Ishikawa (cell line): ENCODE results near the gene PDCD6IP.

ENCODE experiments used
- CEBPB ChIP-seq: IDR thresholded peaks from 2 replicates; pipeline ENCODE4 v1.6.1; 2012
- CREB1 ChIP-seq: IDR thresholded peaks from 2 replicates; pipeline ENCODE4 v1.6.1; 2012; ENCODE audit warnings: low read depth
- EGR1 ChIP-seq: IDR thresholded peaks from 2 replicates; pipeline ENCODE4 v1.6.1; 2012
- EP300 ChIP-seq: IDR thresholded peaks from 2 replicates; pipeline ENCODE4 v1.6.1; 2012; ENCODE audit warnings: borderline replicate concordance
- FOXM1 ChIP-seq: IDR thresholded peaks from 2 replicates; pipeline ENCODE4 v1.6.1; 2012; ENCODE audit warnings: low read depth, borderline replicate concordance
- MAX ChIP-seq: IDR thresholded peaks from 2 replicates; pipeline ENCODE4 v1.6.1; 2012
- NFIC ChIP-seq: IDR thresholded peaks from 2 replicates; pipeline ENCODE4 v1.6.1; 2012
- RAD21 ChIP-seq: IDR thresholded peaks from 2 replicates; pipeline ENCODE4 v1.6.1; 2012; ENCODE audit warnings: low read depth
- REST ChIP-seq: IDR thresholded peaks from 2 replicates; pipeline ENCODE4 v1.6.1; 2012; ENCODE audit warnings: low read depth, mild to moderate bottlenecking
- TAF1 ChIP-seq: IDR thresholded peaks from 2 replicates; pipeline ENCODE4 v1.6.1; 2012; ENCODE audit warnings: low read depth, mild to moderate bottlenecking
- TCF12 ChIP-seq: IDR thresholded peaks from 2 replicates; pipeline ENCODE4 v1.6.1; 2012; ENCODE audit warnings: low read depth
- TEAD4 ChIP-seq: IDR thresholded peaks from 2 replicates; pipeline ENCODE4 v1.6.1; 2012
- USF1 ChIP-seq: IDR thresholded peaks from 2 replicates; pipeline ENCODE4 v1.6.1; 2012
- YY1 ChIP-seq: IDR thresholded peaks from 2 replicates; pipeline ENCODE4 v1.6.1; 2012; ENCODE audit warnings: low read depth
- ZBTB7A ChIP-seq: IDR thresholded peaks from 2 replicates; pipeline ENCODE4 v1.6.1; 2012; ENCODE audit warnings: low read depth

Gene PDCD6IP

GRCh38 chr3:33910031-33910430 is 111.6 kb downstream of the PDCD6IP start:
- TF ChIP-seq REST = no peak
- no peak for TF ChIP-seq EP300
- TF ChIP-seq FOXM1 = no peak
- TF ChIP-seq EGR1 = no peak
- no peak for TF ChIP-seq CREB1
- TF ChIP-seq TAF1 = no peak

- TF ChIP-seq NFIC (no peak), USF1 (no peak), EGR1 (no peak), ZBTB7A (no peak), RAD21 (no peak), TEAD4 (no peak), CEBPB (no peak), REST (no peak), EP300 (no peak), FOXM1 (no peak), MAX (no peak), YY1 (no peak), CREB1 (no peak), TAF1 (no peak), TCF12 (no peak)
Observed at GRCh38 chr3:33911525-33912322, 113.3 kb downstream of the PDCD6IP start.

- TF ChIP-seq CEBPB = no peak
- no peak for TF ChIP-seq TAF1
- no peak for TF ChIP-seq TEAD4
- TF ChIP-seq ZBTB7A = no peak
- TF ChIP-seq FOXM1 = no peak
- TF ChIP-seq USF1 = no peak
- no peak for TF ChIP-seq TCF12
- no peak for TF ChIP-seq CREB1
- TF ChIP-seq EGR1 = no peak
- TF ChIP-seq RAD21 = no peak
- TF ChIP-seq MAX = no peak
- no peak for TF ChIP-seq REST
- TF ChIP-seq YY1 = no peak
- TF ChIP-seq NFIC = no peak
- no peak for TF ChIP-seq EP300
Observed at GRCh38 chr3:33914212-33914611, 115.8 kb downstream of the PDCD6IP start.

GRCh38 chr3:33914731-33915379 is 116.4 kb downstream of the PDCD6IP start:
- TF ChIP-seq ZBTB7A (no peak), CEBPB (no peak), RAD21 (no peak), USF1 (no peak), MAX (no peak), FOXM1 (no peak), TCF12 (no peak), EP300 (no peak), YY1 (no peak), TAF1 (no peak), TEAD4 (no peak), CREB1 (no peak), EGR1 (no peak), NFIC (no peak), REST (no peak)
